Thyroid gland (tissue), 4 donors: ENCODE data around the gene ARHGAP15.

ENCODE experiments used
- POLR2A ChIP-seq, 2 donors: fragments of 450-650 bp; IDR thresholded peaks; one replicate each; pipeline ENCODE4 v1.6.1; 2017; ENCODE audit warnings: antibody characterized with exemption in 2 of 2, mild to moderate bottlenecking in 2 of 2, moderate library complexity in 1 of 2
- TF ChIP-seq, protein P1 (sequence below), 6 experiments: fragments of 200-600 bp in 3 of 6; fragments of 450-650 bp in 3 of 6; sonication (generic) in 3 of 6; IDR thresholded peaks; one replicate each; pipeline ENCODE4 v1.5.1; 2016 to 2019; ENCODE audit warnings: antibody characterized with exemption in 6 of 6, mild to moderate bottlenecking in 2 of 6, inconsistent platforms in 1 of 6, moderate library complexity in 1 of 6

DNA sequence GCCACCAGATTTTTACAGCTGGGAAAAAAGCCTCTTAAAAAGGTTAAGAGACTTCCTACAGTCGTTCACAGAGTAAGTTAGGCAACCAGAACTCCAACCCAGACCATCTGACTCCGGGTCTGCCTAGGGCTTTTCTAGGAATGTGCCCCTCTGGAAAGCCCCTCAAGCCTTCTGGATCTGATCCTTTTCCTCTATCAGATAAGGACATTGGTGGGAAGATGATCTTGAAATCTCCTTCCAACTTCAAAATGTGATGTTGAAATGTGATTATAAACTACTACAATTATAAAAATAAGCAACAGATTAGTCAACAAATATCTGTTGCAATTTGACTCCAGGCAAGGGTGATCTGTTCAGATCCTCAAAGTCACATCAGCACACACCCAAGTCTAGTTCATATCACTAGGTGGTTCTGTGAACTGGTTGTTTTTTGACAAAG lies 270.4 kb downstream of the ARHGAP15 start:
- TF ChIP-seq, protein P1, sequence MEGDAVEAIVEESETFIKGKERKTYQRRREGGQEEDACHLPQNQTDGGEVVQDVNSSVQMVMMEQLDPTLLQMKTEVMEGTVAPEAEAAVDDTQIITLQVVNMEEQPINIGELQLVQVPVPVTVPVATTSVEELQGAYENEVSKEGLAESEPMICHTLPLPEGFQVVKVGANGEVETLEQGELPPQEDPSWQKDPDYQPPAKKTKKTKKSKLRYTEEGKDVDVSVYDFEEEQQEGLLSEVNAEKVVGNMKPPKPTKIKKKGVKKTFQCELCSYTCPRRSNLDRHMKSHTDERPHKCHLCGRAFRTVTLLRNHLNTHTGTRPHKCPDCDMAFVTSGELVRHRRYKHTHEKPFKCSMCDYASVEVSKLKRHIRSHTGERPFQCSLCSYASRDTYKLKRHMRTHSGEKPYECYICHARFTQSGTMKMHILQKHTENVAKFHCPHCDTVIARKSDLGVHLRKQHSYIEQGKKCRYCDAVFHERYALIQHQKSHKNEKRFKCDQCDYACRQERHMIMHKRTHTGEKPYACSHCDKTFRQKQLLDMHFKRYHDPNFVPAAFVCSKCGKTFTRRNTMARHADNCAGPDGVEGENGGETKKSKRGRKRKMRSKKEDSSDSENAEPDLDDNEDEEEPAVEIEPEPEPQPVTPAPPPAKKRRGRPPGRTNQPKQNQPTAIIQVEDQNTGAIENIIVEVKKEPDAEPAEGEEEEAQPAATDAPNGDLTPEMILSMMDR (IDR thresholded peaks at IDR 0.05): no peak
- no peak for TF ChIP-seq POLR2A (IDR thresholded peaks at IDR 0.05)
